Epithelial cell of prostate (primary cell): ENCODE measurements around the gene UBAC2.
A peak's percentile ranks its signal among the peaks of the same experiment; 100 is the strongest.

ENCODE experiments used
- DNase-seq: peaks from one replicate; pipeline ENCODE4 v3.0.0-alpha.2; 2011; ENCODE audit warnings: low read depth, low spot score
- H3K27ac ChIP-seq: fragments of 450-650 bp; 2 replicates; pipeline ENCODE4 v1.5.1; 2017; ENCODE audit warnings: mild to moderate bottlenecking

Gene UBAC2

GRCh38 chr13:99288089-99288488 is 87.4 kb downstream of the UBAC2 start:
- no peak overlapping the region for H3K27ac ChIP-seq
- DNase-seq: no peak

DNA sequence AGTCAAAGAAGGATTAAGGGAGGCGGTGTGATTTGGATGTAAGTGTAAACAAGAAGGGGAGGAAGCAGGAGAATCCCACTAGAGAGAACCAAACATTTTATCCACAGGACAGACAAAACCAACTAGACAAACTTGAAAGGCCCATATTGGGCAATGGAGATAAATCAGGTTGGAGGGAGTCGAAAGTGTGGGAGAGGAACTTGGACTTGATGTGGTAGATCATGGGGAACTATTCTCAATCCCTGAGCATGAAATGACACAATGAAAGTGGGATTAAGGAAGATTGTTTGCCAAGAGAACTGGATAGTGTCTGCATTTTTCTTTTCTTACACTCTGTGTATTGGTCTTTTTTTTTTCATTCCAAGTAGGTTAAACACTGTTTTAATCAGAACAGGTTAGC is 88.6 kb downstream of the UBAC2 start:
- no peak for DNase-seq
- peak overlapping the region; percentile 45 for H3K27ac ChIP-seq

GRCh38 chr13:99289674-99290337 is 89.2 kb downstream of the UBAC2 start:
- peak; percentile 6 for DNase-seq

GRCh38 chr13:99290894-99291293 is 90.2 kb downstream of the UBAC2 start:
- no peak for DNase-seq
- peak overlapping the region; percentile 45 for H3K27ac ChIP-seq

More at GRCh38 chr13:99289674-99290337, 89.2 kb downstream of the UBAC2 start:
- H3K27ac ChIP-seq: peak overlapping the region; percentile 45

DNA sequence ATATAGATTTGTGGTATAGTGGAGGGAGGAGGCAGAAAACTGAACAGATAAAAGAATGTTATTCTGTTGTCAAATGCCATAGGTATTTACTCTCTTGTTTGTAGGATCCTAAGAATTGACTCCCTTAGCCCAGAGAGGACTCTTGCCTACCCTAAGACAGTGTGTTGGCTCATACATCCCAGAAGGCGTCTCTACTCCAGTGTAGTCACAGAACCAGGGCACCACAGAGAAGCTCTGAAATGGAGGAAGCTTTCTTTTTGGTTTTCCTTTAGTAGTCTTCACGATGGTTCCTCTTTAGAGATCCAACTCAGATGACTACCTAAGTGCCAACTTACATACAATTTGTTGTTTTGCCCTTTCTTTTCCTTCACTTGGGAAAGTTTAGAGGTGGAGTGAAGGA is 92.5 kb downstream of the UBAC2 start:
- DNase-seq: no peak
- no peak overlapping the region for H3K27ac ChIP-seq

DNA sequence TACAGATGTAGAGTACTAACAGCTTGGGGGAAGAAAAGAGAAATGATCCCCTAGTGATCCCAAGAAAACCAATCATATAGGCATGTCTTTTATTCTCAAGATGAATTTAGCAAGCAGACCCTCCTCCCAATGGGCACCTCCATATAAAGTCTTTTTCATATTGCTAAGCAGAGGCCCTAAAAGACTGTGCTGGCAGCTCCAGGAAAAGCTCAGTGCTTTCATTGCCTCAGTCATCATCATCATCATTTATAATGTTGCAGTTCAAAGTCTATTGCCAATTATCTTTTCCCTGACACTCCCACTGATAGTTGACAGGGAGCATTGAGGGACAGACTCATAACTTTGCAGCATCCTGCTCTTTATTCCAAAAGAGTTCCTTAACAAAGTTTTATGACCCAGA is 93.5 kb downstream of the UBAC2 start:
- H3K27ac ChIP-seq: no peak overlapping the region
- DNase-seq: no peak

DNA sequence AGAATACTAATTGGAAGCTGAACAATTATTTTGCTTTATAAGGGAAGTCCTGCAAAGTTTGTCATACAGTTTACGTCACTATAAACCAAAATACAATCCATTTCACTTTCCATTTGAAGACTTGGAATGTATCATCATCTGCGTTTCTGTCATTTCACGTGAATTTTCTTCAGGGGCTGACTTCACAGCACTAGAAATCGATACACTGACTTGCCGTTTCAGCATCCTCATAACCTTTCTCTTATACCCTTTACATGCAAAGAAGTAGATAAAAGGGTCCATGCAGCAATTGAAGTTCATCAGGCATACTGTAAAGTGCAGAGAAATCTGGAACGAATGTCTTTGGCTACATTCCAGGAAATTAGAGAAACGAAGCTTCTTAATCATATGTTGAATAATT is 94.3 kb downstream of the UBAC2 start:
- no peak for DNase-seq
- H3K27ac ChIP-seq: no peak overlapping the region

DNA sequence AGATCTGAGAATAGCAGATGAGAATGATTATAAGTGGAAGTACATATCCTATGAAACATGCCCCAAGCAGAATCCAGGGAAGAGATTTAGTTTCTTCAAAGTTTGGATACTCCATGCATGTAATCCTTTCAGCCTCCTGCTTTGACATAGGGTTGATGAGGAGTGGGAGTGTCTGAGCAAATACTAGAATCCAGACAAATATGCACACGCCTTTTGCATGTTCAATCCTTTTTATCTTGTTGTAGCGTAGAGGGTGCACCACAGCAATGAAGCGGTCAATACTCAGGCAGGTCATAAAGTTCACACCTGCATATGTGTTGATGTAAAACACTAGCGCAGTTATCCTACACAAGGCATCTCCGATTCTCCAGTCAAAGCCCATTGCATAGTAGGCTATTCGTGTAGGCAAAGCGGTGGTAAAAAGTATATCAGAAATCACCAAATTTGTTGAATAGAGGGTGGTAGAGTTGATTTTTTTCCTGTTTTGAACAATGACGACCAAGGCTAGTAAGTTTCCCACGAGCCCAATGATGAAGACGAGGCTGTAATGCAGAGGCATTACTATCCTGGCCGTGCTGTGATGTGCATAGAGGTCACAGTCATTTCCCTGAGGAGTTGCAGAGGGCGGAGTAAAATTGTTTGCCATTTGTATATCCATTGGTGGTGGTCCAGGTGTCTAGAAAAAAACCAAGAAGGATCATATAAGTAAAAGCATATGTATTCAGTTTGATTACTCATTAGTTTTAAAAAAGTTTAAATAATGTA is 95.0 kb downstream of the UBAC2 start:
- H3K27ac ChIP-seq: no peak overlapping the region
- DNase-seq: no peak

DNA sequence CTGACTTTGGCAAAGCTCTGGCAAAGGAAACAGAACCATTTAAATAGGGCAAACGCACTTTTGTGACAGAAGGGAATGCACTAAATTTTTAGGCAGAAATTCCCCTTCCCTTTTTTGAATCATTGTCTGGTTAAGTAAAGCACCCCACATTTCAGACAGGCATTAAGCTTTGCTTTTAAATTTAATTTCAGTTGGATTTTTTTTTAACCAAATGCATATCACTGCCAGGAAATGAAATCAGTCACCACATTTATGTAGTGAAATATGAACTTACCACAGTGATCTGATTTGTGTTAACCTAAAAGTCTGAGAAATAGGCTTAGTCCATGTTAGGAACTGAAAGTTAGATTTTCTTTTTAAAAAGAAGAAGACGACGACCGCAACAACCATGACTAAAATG is 95.7 kb downstream of the UBAC2 start:
- H3K27ac ChIP-seq: no peak overlapping the region
- DNase-seq: no peak

- no peak overlapping the region for H3K27ac ChIP-seq
- no peak for DNase-seq
Measured at GRCh38 chr13:99297331-99297730, 96.7 kb downstream of the UBAC2 start.

DNA sequence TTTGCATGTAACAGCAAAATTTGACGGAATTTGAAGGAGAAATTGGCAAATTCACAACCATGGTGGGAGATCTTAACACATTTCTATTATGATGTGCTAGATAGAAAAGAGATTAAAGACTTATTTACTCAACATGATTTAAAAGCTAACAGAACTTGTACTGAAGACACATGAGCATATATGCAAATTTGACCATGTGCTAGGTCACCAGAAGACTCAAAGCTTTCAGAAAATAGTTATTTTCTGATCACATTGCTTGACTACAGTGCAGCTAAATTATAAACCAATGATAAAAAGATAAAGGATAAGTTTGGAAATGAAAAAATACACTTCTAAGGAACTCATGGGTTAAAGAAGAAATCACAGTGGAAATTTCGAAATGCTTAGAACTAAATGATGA is 97.4 kb downstream of the UBAC2 start:
- no peak for DNase-seq
- H3K27ac ChIP-seq: no peak overlapping the region

- no peak overlapping the region for H3K27ac ChIP-seq
- no peak for DNase-seq
Measured at GRCh38 chr13:99299256-99299919, 98.7 kb downstream of the UBAC2 start.

GRCh38 chr13:99299920-99300341 is 99.3 kb downstream of the UBAC2 start:
- DNase-seq: no peak
- H3K27ac ChIP-seq: no peak overlapping the region

DNA sequence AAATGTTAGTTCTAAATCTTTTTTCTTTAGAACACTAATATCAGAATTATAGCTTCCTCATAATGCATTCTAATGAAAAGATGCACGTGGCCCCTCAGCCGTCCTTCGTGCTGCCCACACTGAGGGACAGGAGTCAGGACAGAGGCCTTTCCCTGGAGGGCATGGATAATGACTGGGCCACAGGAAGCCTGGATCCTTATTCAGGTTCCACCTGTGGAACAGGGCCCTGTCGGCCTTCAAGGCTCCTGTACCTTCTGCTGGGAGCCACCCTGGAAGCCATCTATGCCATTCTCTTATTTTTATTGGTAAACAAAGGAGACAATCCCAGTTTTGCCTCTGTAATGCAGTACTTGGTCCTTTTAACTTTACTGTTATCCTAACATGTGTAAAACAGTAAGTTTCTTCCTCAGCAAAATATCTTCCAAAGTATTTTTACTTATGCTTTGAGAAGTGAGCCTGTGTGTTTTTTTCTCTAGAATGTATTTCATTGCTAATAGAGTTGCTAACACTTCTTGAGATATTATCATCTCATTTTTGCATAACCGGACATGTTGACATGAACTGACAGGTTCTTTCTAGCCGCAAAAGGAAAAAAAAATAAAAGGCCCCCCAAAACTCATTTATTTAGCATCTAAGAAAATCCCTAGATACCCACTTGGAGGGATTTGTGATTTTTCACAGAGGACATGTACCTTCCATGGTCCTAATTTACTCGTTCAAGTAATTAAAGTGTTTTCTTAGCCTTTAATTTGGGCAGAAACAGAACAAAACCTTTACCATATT is 100.6 kb downstream of the UBAC2 start:
- no peak for DNase-seq
- H3K27ac ChIP-seq: no peak overlapping the region

DNA sequence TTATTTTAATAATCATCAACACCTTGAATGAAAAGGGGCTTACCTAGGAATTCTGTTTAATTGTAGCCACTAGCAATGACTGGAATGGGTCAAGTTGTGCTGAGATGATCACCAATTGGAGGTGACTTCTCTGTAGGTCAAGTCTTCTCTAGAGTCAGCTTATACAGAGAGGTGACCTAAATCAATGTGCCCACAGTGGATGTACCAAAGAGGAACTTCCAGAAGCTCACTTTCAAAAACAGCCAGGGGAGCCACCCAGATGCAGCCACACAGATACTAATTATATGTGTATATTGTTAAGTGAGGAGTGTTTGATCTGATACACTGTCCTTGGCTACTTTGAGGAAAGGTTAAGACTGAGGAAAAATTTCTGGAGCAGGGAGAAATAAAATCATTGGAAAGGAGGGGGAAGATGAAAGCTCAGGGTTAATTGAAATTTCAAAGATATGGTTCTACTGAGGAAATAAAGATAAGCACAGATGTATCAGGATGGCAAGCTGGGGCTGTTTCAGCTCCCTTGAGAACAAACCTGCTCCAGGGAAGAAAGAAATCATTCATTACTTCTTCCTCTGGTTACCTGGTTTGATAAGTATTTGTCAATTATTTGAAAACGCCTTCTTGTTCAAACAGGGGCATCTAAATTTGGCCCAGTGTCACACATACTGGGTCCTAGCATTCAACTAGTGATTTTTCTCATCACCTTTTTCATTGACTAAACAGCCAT is 101.4 kb downstream of the UBAC2 start:
- no peak overlapping the region for H3K27ac ChIP-seq
- no peak for DNase-seq

GRCh38 chr13:99302637-99303505 is 102.2 kb downstream of the UBAC2 start:
- no peak for DNase-seq
- H3K27ac ChIP-seq: no peak overlapping the region

DNA sequence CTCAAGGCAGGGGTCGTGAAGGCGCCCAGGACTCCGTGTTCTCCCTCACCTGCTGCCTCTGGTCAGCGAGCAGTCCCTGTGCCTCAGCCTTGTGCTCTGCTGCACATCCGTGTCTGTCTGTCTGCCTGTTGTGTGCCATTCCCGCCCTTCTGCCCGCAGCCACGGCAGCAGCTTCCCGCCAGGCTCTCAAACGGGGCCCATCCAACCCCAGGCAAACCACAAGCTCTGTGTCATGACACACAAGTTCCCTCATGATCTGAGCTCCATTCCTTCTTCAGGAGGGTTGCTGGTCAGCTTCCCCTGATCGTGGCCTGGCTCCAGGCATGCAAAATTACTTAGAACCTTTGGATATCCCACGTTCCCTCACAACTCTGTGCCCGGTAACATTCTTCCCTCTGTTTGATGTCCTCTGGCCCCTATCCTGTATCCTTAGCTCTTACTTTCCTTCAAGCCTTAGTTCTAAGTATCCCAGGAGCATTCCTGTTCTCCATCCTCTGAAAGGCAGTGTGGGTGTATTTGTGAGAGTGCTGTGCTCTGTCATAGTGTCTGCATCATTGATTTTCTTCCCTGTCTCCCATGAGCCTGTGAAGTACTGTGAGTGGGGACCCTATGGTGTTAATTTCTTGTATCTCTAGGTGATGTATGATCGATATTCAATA is 103.3 kb downstream of the UBAC2 start:
- no peak overlapping the region for H3K27ac ChIP-seq
- no peak for DNase-seq

DNA sequence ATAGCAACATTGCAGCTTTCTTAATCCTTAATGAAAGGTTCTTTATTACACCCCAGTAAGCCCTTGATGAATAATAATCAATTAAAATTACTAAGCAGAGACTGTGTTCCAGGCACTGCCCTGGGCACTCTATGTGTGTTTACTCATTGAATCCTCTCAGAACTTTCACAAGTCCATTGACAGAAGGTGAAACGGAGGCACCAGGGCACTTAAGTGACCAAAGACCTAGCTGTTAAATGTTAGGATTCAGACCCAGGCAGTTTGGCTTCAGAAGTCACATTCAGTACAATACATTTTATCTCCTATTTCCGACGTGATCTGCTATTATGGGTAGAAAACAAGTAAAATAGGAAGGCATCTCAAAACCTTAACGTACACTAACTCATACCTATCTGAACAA is 103.9 kb downstream of the UBAC2 start:
- DNase-seq: no peak

DNA sequence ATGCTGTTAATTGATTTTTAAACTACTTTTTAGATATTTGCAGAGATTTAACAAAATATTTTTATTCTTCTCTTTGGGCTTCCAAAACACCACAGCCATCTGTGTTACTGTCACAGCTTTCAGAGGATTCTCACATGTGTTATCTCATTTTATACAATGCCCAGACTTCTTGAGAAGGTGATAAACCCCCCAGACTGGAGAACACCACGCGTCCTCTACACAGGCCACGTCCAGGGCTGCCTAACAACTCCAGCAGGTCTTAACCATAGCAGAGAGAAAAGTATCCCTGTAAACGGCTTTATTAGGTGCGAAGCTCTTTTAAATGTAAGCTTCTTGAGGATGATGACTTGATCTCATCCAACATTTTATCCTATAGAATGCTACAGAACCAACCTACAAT is 104.5 kb downstream of the UBAC2 start:
- H3K27ac ChIP-seq: no peak overlapping the region
- no peak for DNase-seq

More for the DNA sequence above, 103.9 kb downstream of the UBAC2 start:
- no peak overlapping the region for H3K27ac ChIP-seq
